Caki2 (cell line): ENCODE measurements around the gene PGC. TPM values are rescaled to one million over a fixed set of nuclear protein-coding genes. Genes with fewer than 3 reads are reported as not detected.

ENCODE experiments used
- DNase-seq: peaks from one replicate; pipeline ENCODE4 v3.0.0-alpha.2; 2015; ENCODE audit warnings: low read depth
- in situ Hi-C: cut with HindIII; loops from 2 replicates; pipeline ENCODE4 v1.10.0; 2016; ENCODE audit warnings: low sequenced_read_pairs, low pct_unique_long_range_greater_than_20kb, mixed read lengths
- total RNA-seq: library from RNA; depleted of rRNA; stranded (reverse); fragments of >200 nt; shearing (Covaris generic); gene quantifications from 2 replicates; pipeline ENCODE4 v1.2.3, GENCODE V29; 2014; ENCODE audit warnings: low replicate concordance; rRNA removed

The PGC gene
- total RNA-seq, 1 experiment from 2014 or later: not detected

DNA sequence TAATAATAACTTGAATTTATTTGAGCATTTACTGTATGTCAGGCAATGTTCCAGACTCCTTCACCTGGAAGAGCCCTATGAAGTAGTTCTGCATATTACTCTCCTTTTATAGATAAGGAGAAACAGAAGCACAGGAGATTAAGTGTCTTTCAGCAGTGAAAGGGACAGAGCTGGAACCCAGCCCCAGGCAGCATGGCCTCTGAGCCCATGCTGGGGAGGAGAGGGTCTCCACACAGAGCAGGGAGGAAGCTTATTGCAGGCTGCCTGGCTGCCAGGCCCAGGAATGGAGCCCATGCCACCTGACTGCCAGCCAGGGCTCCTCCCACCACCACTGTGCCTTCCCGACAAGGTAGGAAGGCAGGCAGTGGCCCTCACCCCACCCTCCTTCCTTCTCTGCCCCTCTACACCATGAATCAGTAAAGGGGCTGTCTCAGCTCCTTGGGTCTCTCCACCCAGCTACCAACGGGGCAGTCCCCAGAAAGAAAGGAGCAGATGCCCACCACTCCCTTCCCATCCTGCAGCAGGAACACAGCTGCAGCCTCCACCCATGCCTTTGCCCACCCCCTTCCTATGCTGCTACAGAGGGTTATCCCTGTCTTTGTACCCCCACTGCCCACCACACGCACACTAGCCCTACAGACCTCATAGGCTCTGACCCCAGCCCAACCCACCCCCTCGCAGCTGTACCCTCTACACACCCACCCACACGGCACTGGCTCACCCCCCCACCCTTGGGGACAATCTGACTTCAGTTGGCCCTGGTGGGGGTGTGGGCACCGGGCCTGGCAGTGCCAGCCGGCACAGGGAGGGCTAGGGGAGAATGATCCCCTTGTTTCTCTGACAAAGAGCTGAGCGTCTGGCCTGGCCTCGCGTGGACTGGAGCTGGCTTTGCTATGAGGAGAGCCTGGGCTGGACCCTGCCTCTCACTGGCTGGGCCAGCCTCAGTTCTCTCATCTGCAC lies 53.6 kb downstream of the PGC start:
- no peak for DNase-seq
- in situ Hi-C loops: no loop called here

DNA sequence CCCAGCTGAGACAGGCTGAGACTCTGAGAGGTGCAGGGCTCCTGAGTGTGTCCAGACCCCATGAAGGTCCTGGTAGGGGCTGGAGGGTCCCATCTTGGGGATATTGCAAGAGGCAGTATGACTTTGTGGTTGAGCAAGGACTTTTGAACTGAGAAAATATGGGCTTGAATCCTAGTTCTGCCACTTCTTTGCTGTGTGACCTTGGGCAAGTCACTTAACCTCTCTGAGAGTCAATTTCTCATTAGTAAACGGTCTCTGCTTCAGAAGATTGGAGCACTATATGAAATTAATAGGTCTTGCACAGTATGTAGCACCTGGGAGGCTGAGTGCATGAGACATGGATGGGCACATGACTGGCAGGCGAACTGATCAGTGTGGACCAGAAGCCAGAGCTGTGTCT lies 54.5 kb downstream of the PGC start:
- in situ Hi-C loops: no loop called here
- no peak for DNase-seq

DNA sequence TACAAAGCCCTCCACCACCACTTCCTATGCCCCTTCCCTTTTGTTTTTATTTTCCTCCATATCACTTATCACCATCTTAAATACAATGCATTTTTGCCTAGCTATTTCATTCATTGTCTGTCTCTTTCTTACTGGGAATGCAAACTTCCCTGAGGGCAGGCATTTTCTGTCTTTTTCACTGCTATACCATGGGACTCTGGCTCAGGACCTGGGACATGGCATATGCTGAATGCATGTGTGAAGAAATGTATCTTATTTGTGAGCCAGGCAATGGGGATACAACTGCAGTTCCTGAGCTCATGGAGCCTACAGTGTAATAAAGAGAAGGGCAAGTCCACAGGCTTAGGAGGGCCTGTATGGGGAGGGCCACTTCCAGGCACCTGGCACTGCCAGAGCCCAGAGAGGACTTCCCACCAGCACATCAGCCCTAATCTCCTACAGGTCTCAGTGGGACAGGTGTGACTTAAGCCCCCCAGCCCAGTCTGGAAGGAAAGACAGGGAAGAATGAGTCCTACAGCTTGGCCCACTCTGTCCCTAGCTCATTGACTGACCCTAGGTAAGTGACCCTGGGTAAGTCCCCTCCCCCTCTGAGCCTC lies 55.0 kb downstream of the PGC start:
- in situ Hi-C loops: no loop called here
- DNase-seq: no peak

DNA sequence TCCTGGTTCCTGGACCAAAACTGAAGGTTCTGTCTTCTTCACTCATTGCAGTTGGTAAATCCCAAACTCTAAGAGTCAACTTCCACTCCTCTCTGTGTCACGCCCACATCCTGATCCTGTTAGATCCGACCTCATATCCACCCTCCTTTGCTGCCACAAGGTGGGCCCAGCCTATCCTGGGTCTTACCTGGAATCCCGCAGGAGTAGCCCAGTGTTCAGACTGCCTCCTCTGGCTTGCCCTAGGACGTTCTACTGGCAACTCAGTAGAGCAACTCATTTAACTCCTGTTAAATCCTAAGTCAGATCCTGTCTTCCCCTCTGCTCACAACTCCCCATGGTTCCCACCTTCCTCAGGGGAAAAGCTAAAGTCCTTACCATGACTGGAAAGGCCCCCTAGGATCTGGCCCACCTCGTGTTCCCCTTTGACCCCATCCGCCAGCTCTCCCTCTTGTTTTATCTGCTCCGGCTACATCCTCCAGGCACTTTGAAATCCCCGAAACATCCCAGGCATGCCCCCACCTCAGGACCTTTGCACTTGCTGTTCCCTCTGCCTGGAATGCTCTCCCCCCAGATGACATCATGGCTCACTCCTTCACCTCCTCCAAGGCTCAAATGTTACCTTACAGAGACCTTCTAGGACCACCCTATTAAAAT lies 55.6 kb downstream of the PGC start:
- in situ Hi-C loops: no loop called here
- no peak for DNase-seq

DNA sequence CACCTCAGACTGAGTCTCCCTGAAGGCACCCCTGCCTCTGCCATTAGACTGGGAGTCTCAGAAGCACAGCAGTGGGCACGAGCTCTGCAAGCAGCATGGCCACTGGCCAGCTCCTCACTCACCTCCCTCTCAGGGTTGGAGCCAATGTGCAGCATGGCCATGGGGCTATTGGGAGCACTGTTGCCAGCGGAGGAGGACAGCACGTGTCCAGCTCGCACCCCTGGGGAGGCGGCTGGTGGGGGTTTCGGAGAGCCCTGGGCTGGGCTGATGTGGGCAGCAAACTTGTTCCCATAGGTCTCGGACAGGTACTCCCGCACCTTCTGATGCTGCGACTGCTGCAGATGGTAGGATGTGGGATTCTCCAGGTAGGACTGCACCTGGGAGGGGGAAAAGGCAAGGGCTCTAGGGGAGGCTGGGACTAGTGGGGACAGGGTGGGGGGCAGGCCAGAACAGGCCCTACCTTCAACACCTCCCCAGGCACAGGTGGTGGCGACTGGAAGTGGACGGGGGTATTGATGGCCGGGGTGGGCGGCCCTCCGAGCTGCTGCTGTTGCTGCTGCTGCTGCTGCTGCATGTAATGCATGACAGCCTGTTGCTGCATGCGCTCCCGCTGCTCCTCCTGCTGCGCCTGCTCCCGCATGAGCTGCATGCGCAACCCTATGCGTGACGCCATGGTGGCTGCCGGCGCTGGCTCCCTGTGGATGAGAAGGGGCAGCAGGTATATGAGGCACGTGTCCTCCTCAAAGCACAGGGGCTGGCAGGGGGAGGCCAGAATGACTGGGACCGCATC lies 56.5 kb downstream of the PGC start:
- no peak for DNase-seq
- in situ Hi-C loops: no loop called here

DNA sequence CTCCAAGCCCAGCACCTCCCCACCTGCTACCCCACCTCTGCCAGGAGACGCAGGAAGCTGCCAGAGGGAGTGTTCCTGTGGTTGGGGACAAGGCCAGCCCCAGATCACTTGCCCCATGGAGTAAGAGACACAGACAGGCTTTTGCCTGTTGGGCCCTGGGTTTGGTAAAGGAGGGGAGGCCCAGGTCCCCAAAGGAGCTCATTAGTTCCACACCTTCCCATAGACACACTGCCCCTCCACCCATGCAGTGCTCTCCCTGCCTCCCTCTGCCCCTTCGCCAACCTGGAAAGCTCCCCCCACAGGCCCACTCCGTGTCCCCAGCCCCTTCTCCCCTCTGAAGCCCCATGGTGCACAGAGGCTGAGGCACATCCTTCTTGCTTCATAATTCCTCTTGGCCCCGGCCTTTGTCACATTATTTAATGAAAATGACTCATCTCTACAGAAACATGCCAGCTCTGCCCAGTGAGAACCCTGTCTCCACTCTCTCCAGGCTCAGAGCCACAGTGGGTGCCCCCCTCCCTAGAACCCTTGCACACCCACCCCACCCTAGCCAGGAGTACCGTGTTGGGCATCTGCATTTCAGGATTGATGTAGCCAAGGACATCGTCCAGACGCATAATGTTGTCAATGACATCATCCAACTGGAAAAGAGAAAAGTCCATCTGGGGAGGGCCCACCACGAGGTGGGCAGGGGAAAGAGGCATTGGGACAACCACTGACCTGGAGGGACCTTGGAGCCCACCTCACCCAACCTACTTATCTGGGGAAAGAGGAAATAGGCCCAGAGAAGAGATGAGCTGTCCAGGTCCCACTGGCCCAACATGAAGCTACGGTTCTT lies 57.8 kb downstream of the PGC start:
- no peak for DNase-seq
- in situ Hi-C loops: no loop called here

DNA sequence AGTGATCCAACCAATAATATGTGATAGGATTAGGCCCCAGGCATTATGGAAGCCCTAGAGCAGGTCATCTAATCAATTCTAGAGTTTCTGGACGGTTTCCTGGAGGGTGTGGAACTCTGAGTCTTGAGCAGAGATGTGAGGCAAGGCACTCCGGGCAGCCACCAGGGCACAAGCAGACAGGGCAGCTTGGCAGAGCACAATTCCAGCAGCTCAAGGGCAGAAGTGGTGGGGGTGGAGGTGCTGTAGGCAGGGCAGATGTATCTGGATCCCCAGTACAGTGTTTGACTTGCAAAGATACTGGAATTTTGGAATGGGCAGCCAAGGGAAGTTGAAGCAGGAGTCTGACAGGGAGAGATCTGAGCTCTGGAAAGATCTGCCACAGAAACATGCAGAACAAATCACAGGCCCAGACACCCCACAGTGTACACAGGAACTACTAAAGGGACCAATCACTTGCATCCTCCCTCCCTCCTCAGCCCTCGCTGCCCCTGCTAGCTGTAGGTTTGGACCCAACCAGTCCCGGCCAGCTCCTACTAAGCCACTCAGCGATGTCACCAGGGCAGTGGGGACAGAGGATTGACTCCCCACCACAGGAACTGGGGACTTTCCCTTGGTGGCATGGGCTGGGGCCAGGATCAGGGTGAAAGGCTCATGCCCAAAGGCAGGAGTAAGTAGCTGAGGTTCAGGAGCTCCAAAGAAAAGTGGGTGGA lies 58.8 kb downstream of the PGC start:
- in situ Hi-C loops: no loop called here
- no peak for DNase-seq

DNA sequence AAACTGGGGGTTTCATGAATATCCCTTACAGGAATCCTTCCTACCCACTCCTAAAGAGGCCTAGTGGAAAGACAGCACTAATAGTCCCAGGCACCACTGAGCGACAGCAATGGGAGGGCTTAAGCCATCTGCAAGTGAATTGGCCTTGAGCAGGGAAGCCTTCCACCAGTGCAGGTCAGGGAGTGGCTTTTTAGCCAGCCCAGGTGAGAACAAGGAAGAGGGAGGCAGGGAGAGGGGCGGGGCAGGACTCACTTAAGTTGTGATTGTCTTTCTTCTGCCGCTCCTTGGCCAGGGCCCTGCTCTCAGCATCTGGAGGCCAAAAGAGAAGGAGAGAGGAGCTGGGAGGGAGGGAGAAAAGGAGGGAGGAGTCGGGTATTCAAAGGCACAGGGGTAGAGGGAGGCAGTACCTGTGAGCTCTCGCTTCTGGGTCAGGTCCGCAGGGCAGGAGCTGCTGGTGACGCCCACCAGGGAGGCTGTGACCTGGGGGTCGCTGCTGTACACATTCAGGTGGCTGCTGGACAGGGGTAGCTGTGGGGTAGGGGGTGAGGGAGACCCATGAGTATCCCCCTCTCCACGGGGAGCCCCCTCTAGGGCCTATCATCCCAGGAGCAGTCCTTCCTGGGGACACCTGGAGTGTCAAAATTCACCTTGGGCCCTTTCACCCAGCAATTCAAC lies 59.6 kb downstream of the PGC start:
- in situ Hi-C loops: no loop called here
- no peak for DNase-seq

Other genes with a start within 250 kb of the PGC start
- gene FOXP4, start 201.0 kb downstream of the PGC start, total RNA-seq: 0.03 and 1.6 TPM in 2 replicates
- gene MDFI, start 108.9 kb downstream of the PGC start, total RNA-seq: 0.35 TPM in 1 of 2 replicates, not detected in the other
- gene TFEB, start 11.8 kb downstream of the PGC start, total RNA-seq: 6.0 and 13.1 TPM in 2 replicates
- 2.0 and 2.8 TPM in 2 replicates for gene FRS3, start 32.5 kb upstream of the PGC start, total RNA-seq
- 0.20 TPM in 1 of 2 replicates, not detected in the other for gene PRICKLE4, start 33.4 kb upstream of the PGC start, total RNA-seq
- 264 and 306 TPM in 2 replicates for gene TOMM6, start 40.3 kb upstream of the PGC start, total RNA-seq
- 1.6 and 3.1 TPM in 2 replicates for gene USP49, start 148.0 kb upstream of the PGC start, total RNA-seq
- 24.5 and 37.1 TPM in 2 replicates for gene MED20, start 173.7 kb upstream of the PGC start, total RNA-seq
- gene BYSL, start 174.1 kb upstream of the PGC start, total RNA-seq: 139 and 161 TPM in 2 replicates
- gene CCND3, start 194.4 kb upstream of the PGC start, total RNA-seq: 209 and 278 TPM in 2 replicates